Liver (tissue), 9 donors: Measurements from ENCODE around the gene ADGRA1. TPM values are rescaled to one million over a fixed set of nuclear protein-coding genes. Genes with fewer than 3 reads are reported as not detected.

Source experiments
- DNase-seq: peaks from one replicate; pipeline ENCODE4 v3.0.0-alpha.2; 2017; ENCODE audit warnings: low spot score
- H3K27ac ChIP-seq, 2 donors: one replicate each; pipeline ENCODE4 v1.7.0; 2013; ENCODE audit warnings: inconsistent platforms in 2 of 2, low read length in 2 of 2, control low read depth in 1 of 2, low read depth in 1 of 2, mild to moderate bottlenecking in 1 of 2
- H3K27me3 ChIP-seq, 4 donors: one replicate each; pipeline versions ENCODE4 v1.6.1 to v1.7.0; 2013; ENCODE audit warnings: low read length in 3 of 4, inconsistent platforms in 1 of 4, mild to moderate bottlenecking in 1 of 4, moderate library complexity in 1 of 4; ENCODE audit not compliant: control insufficient read depth in 4 of 4, insufficient read depth in 4 of 4
- H3K36me3 ChIP-seq, 4 donors: one replicate each; pipeline versions ENCODE4 v1.6.1 to v1.7.0; 2013; ENCODE audit warnings: low read length in 3 of 4, mild to moderate bottlenecking in 3 of 4, low read depth in 1 of 4, moderate library complexity in 1 of 4; ENCODE audit not compliant: control insufficient read depth in 4 of 4, insufficient read depth in 3 of 4
- H3K4me1 ChIP-seq, 4 donors: one replicate each; pipeline versions ENCODE4 v1.6.1 to v1.7.0; 2013; ENCODE audit warnings: low read length in 3 of 4, mild to moderate bottlenecking in 3 of 4, moderate library complexity in 1 of 4; ENCODE audit not compliant: control insufficient read depth in 4 of 4, insufficient read depth in 4 of 4
- H3K4me3 ChIP-seq, 3 donors: one replicate each; pipeline versions ENCODE4 v1.6.1 to v1.7.0; 2013; ENCODE audit warnings: low read length in 3 of 3, control low read depth in 1 of 3, low read depth in 1 of 3, mild to moderate bottlenecking in 1 of 3
- H3K9ac ChIP-seq, 2 donors: one replicate each; pipeline ENCODE4 v1.7.0; 2013; ENCODE audit warnings: low read length in 2 of 2, mild to moderate bottlenecking in 2 of 2, moderate library complexity in 2 of 2, control low read depth in 1 of 2, low read depth in 1 of 2
- H3K9me3 ChIP-seq, 4 donors: one replicate each; pipeline versions ENCODE4 v1.6.1 to v1.7.0; 2013; ENCODE audit warnings: low read length in 3 of 4; ENCODE audit not compliant: control insufficient read depth in 4 of 4
- CTCF ChIP-seq: fragments of 150-350 bp; IDR thresholded peaks from 2 replicates; pipeline ENCODE4 v1.5.1; 2017; ENCODE audit warnings: improper control_type of control experiment, low read depth, low read length; ENCODE audit not compliant: missing input control
- FOXA1 ChIP-seq: IDR thresholded peaks from 2 replicates; pipeline ENCODE4 v1.6.1; 2016; ENCODE audit warnings: antibody characterized with exemption
- FOXA2 ChIP-seq: IDR thresholded peaks from 2 replicates; pipeline ENCODE4 v1.6.1; 2016; ENCODE audit warnings: antibody characterized with exemption
- GABPA ChIP-seq, 2 donors: IDR thresholded peaks in 1 of 2; conservative IDR thresholded peaks in 1 of 2; 2 replicates each; pipeline ENCODE4 v1.6.1; 2016; ENCODE audit warnings: antibody characterized with exemption in 2 of 2, mild to moderate bottlenecking in 1 of 2, moderate library complexity in 1 of 2
- HNF4A ChIP-seq, 2 donors: conservative IDR thresholded peaks; 2 replicates each; pipeline ENCODE4 v1.6.1; 2016; ENCODE audit warnings: antibody characterized with exemption in 2 of 2, mild to moderate bottlenecking in 2 of 2
- HNF4G ChIP-seq: IDR thresholded peaks from 2 replicates; pipeline ENCODE4 v1.6.1; 2016; ENCODE audit warnings: antibody characterized with exemption
- JUND ChIP-seq, 2 donors: IDR thresholded peaks; 2 replicates each; pipeline ENCODE4 v1.6.1; 2016; ENCODE audit warnings: antibody characterized with exemption in 2 of 2
- MAX ChIP-seq: IDR thresholded peaks from 2 replicates; pipeline ENCODE4 v1.6.1; 2016; ENCODE audit warnings: antibody characterized with exemption
- NR2F2 ChIP-seq: IDR thresholded peaks from 2 replicates; pipeline ENCODE4 v1.6.1; 2016; ENCODE audit warnings: antibody characterized with exemption
- RAD21 ChIP-seq, 2 donors: IDR thresholded peaks; 2 replicates each; pipeline ENCODE4 v1.6.1; 2016; ENCODE audit warnings: antibody characterized with exemption in 2 of 2, mild to moderate bottlenecking in 2 of 2
- REST ChIP-seq: IDR thresholded peaks from 2 replicates; pipeline ENCODE4 v1.6.1; 2016; ENCODE audit warnings: antibody characterized with exemption, mild to moderate bottlenecking
- RXRA ChIP-seq, 2 donors: IDR thresholded peaks; 2 replicates each; pipeline ENCODE4 v1.6.1; 2017 to 2018; ENCODE audit warnings: antibody characterized with exemption in 2 of 2, mild to moderate bottlenecking in 1 of 2
- TAF1 ChIP-seq: conservative IDR thresholded peaks from 2 replicates; pipeline ENCODE4 v1.6.1; 2016; ENCODE audit warnings: antibody characterized with exemption, mild to moderate bottlenecking
- YY1 ChIP-seq: IDR thresholded peaks from 2 replicates; pipeline ENCODE4 v1.6.1; 2016; ENCODE audit warnings: antibody characterized with exemption, mild to moderate bottlenecking
- WGBS: extraction: QIAGEN DNeasy Blood & Tissue Kit; methylation state at CpG from one replicate; pipeline ENCODE4 v1.1.7; 2013; 5-methylcytosine and 5-hydroxymethylcytosine counted together
- polyA plus RNA-seq, 2 donors: library from polyadenylated mRNA; stranded (reverse) in 1 of 2; unstranded in 1 of 2; fragments of 200-250 nt in 1 of 2; fragments of >200 nt in 1 of 2; fragmentation: Nextera tagmentation in 1 of 2; extraction: Ambion mirVana in 1 of 2; gene quantifications; one replicate each; pipeline versions ENCODE4 v1.2.1 to v1.2.3, GENCODE V29; 2013 to 2015
- total RNA-seq, 2 donors: library from RNA; depleted of rRNA; stranded (reverse); fragments of >200 nt; gene quantifications; one replicate each; pipeline ENCODE4 v1.2.3, GENCODE V29; 2014
- donor health status: healthy.
- donor health status: healthy.
- donor health status: healthy.
- donor health status: healthy.
- donor health status: healthy.

Gene ADGRA1
- total and polyA plus RNA-seq, 4 donors = 0.08 to 0.70 (median 0.12) TPM; not detected in 1

- no peak for TF ChIP-seq YY1
- no peak for TF ChIP-seq FOXA1
- no peak for TF ChIP-seq HNF4A (conservative IDR thresholded peaks at IDR 0.05)
- TF ChIP-seq NR2F2 = no peak
- no peak for TF ChIP-seq CTCF
- TF ChIP-seq RAD21 (IDR thresholded peaks at IDR 0.05) = no peak
Observed at GRCh38 chr10:133142523-133143199, 54.9 kb downstream of the ADGRA1 start (continued).

GRCh38 chr10:133143200-133143533 lies 55.4 kb downstream of the ADGRA1 start:
- no peak for DNase-seq
- no peaks in the 10 kb centered on the region for H3K27me3 ChIP-seq
- no peak overlapping the region for H3K27ac ChIP-seq
- no peak overlapping the region for H3K4me3 ChIP-seq
- peaks cover 0 to 3% (median under 1%) of the 10 kb centered on the region in 4 donors for H3K9me3 ChIP-seq
- H3K4me1 ChIP-seq = no peaks in the 10 kb centered on the region
- H3K36me3 ChIP-seq = no peaks in the 10 kb centered on the region
- WGBS = 48% methylated on average over 10 of the region's 10 CpGs
- TF ChIP-seq RAD21 (IDR thresholded peaks at IDR 0.05) = no peak
- no peak for TF ChIP-seq FOXA2
- TF ChIP-seq GABPA (IDR thresholded peaks at IDR 0.05 in 1 of 2, conservative IDR thresholded peaks at IDR 0.05 in 1 of 2) = no peak
- TF ChIP-seq CTCF = no peak
- no peak overlapping the region for H3K9ac ChIP-seq

GRCh38 chr10:133143546-133143945 lies 55.8 kb downstream of the ADGRA1 start:
- Histone ChIP-seq H3K36me3 (peaks cover 0 to 2% (median 0%) of the 10 kb centered on the region in 4 donors), H3K4me1 (no peaks in the 10 kb centered on the region), H3K27ac (no peak overlapping the region), H3K27me3 (no peaks in the 10 kb centered on the region), H3K9ac (no peak overlapping the region), H3K4me3 (no peak overlapping the region), H3K9me3 (peaks cover 0 to 3% (median under 1%) of the 10 kb centered on the region in 4 donors)
- no peak for TF ChIP-seq YY1
- no peak for TF ChIP-seq JUND (IDR thresholded peaks at IDR 0.05)
- no peak for TF ChIP-seq HNF4G
- WGBS = 48% methylated on average over 9 of the region's 9 CpGs
- DNase-seq = no peak

GRCh38 chr10:133144771-133145170 lies 57.0 kb downstream of the ADGRA1 start:
- no peak overlapping the region for H3K9ac ChIP-seq
- H3K4me1 ChIP-seq = no peaks in the 10 kb centered on the region
- DNase-seq = no peak
- peaks cover 0 to 3% (median under 1%) of the 10 kb centered on the region in 4 donors for H3K9me3 ChIP-seq
- peaks cover 0 to 2% (median 0%) of the 10 kb centered on the region in 4 donors for H3K36me3 ChIP-seq
- peaks cover 0 to 1% (median 0%) of the 10 kb centered on the region in 4 donors for H3K27me3 ChIP-seq
- H3K4me3 ChIP-seq = no peak overlapping the region
- 87% methylated on average over 7 of the region's 7 CpGs for WGBS
- H3K27ac ChIP-seq = no peak overlapping the region
- TF ChIP-seq MAX (no peak), CTCF (no peak), TAF1 (no peak), HNF4A (conservative IDR thresholded peaks at IDR 0.05) (no peak), REST (no peak), JUND (IDR thresholded peaks at IDR 0.05) (no peak), RXRA (IDR thresholded peaks at IDR 0.05) (no peak)
